Calu3 (cell line): Measurements from ENCODE around the gene PCSK6. TPM values are rescaled to one million over a fixed set of nuclear protein-coding genes. Genes with fewer than 3 reads are reported as not detected.

Experiments
- BruUV-seq: library from RNA; stranded (reverse); fragments of 400-500 nt; replicated peaks from 2 replicates; lab custom pipeline; 2021; lab: Mats Ljungman, UMichigan
- CTCF ChIA-PET: fragments of 300-600 bp; sonication (Branson Sonifier 250); formaldehyde crosslinking; loops from one replicate; lab custom pipeline; 2022; ENCODE audit warnings: antibody characterized with exemption; lab: Charles Lee
- DNase-seq: peaks from one replicate; pipeline ENCODE4 v3.0.0; 2022
- H3K27ac Mint-ChIP-seq: one replicate; pipeline ENCODE4 v1.8.0; 2022; ENCODE audit warnings: mixed read lengths; ENCODE audit not compliant: unreplicated experiment
- H3K27me3 Mint-ChIP-seq: one replicate; pipeline ENCODE4 v1.8.0; 2022; ENCODE audit warnings: mixed read lengths; ENCODE audit not compliant: unreplicated experiment
- H3K36me3 Mint-ChIP-seq: one replicate; pipeline ENCODE4 v1.8.0; 2022; ENCODE audit warnings: mild to moderate bottlenecking, moderate library complexity, mixed read lengths; ENCODE audit not compliant: insufficient read depth, unreplicated experiment
- H3K4me1 Mint-ChIP-seq: one replicate; pipeline ENCODE4 v1.8.0; 2022; ENCODE audit warnings: mild to moderate bottlenecking, low read depth, mixed read lengths; ENCODE audit not compliant: unreplicated experiment
- H3K4me3 Mint-ChIP-seq: one replicate; pipeline ENCODE4 v1.8.0; 2022; ENCODE audit warnings: mild to moderate bottlenecking, low read depth, moderate library complexity, mixed read lengths; ENCODE audit not compliant: unreplicated experiment
- H3K9me3 Mint-ChIP-seq: one replicate; pipeline ENCODE4 v1.8.0; 2022; ENCODE audit warnings: low read depth, mixed read lengths; ENCODE audit not compliant: unreplicated experiment
- CTCF ChIP-seq: fragments of 200-600 bp; IDR thresholded peaks from one replicate; pipeline ENCODE4 v1.8.0; 2022; ENCODE audit warnings: antibody characterized with exemption; ENCODE audit not compliant: unreplicated experiment
- intact Hi-C: fragments of 100-400 bp; cut with micrococcal nuclease; formaldehyde crosslinking; loops from one replicate; pipeline ENCODE4 v1.10.0; 2022; ENCODE audit not compliant: unreplicated experiment
- total RNA-seq: library from RNA; stranded (reverse); gene quantifications from 2 replicates; pipeline ENCODE4 v1.2.3, GENCODE V29; 2022

Gene PCSK6
- total RNA-seq, 1 experiment from 2014 or later: 5.1 TPM

GRCh38 chr15:101307897-101308603 is 181.5 kb downstream of the PCSK6 start:
- no TSS peak for BruUV-seq
- no peak for DNase-seq
- CTCF ChIA-PET: interaction anchor here (1.3 kb wide), 1 partner anchor 194 kb away, joined by 3 read pairs; no protein-coding TSS in a partner anchor
- no peak for TF ChIP-seq CTCF
- Mint-ChIP-seq H3K4me1 (no peaks in the 10 kb centered on the region), H3K27me3 (peaks cover 20% of the 10 kb centered on the region), H3K9me3 (no peaks in the 10 kb centered on the region), H3K27ac (no peak overlapping the region), H3K4me3 (no peak overlapping the region), H3K36me3 (no peaks in the 10 kb centered on the region)
- intact Hi-C loops: no loop called here

GRCh38 chr15:101307048-101307896 is 182.2 kb downstream of the PCSK6 start:
- no peaks in the 10 kb centered on the region for H3K36me3 Mint-ChIP-seq
- H3K4me3 Mint-ChIP-seq: no peak overlapping the region
- H3K9me3 Mint-ChIP-seq: no peaks in the 10 kb centered on the region
- no peaks in the 10 kb centered on the region for H3K4me1 Mint-ChIP-seq
- H3K27me3 Mint-ChIP-seq: peaks cover 20% of the 10 kb centered on the region
- intact Hi-C loops: no loop called here
- no peak for TF ChIP-seq CTCF
- no peak overlapping the region for H3K27ac Mint-ChIP-seq
- DNase-seq: no peak
- BruUV-seq: no TSS peak
- CTCF ChIA-PET: no interaction called here

GRCh38 chr15:101306341-101307047 is 183.0 kb downstream of the PCSK6 start:
- H3K4me1 Mint-ChIP-seq: no peaks in the 10 kb centered on the region
- no peak overlapping the region for H3K27ac Mint-ChIP-seq
- H3K36me3 Mint-ChIP-seq: no peaks in the 10 kb centered on the region
- H3K9me3 Mint-ChIP-seq: no peaks in the 10 kb centered on the region
- CTCF ChIA-PET: no interaction called here
- intact Hi-C loops: no loop called here
- no TSS peak for BruUV-seq
- no peak for TF ChIP-seq CTCF
- DNase-seq: no peak
- no peak overlapping the region for H3K4me3 Mint-ChIP-seq
- H3K27me3 Mint-ChIP-seq: peaks cover 20% of the 10 kb centered on the region

- CTCF ChIA-PET: interaction anchor here (0.6 kb wide), 1 partner anchor 183 kb away, joined by 3 read pairs; no protein-coding TSS in a partner anchor
- intact Hi-C loops: no loop called here
- BruUV-seq: no TSS peak
- Mint-ChIP-seq H3K9me3 (no peaks in the 10 kb centered on the region), H3K4me1 (no peaks in the 10 kb centered on the region), H3K36me3 (no peaks in the 10 kb centered on the region), H3K4me3 (no peak overlapping the region), H3K27me3 (peaks cover 20% of the 10 kb centered on the region), H3K27ac (no peak overlapping the region)
- DNase-seq: no peak
- TF ChIP-seq CTCF: no peak
These were observed 183.7 kb downstream of the PCSK6 start for GRCh38 chr15:101305820-101306255.
